Germinal center (tissue), 1 donor: ENCODE data around the gene SLC9A1.

Experiments used
- DNase-seq: peaks from one replicate; pipeline ENCODE4 v3.0.0; 2012; ENCODE audit warnings: mixed read lengths, low spot score

Gene SLC9A1

GRCh38 chr1:27070390-27071048, 84.4 kb downstream of the SLC9A1 start:
- DNase-seq: no peak

- no peak for DNase-seq
Observed at GRCh38 chr1:27068922-27069321, 86.0 kb downstream of the SLC9A1 start.

- no peak for DNase-seq
Observed at GRCh38 chr1:27065999-27066630, 88.8 kb downstream of the SLC9A1 start.

GRCh38 chr1:27060891-27061290, 94.0 kb downstream of the SLC9A1 start:
- DNase-seq: no peak

- DNase-seq: no peak
Observed at GRCh38 chr1:27058966-27059669, 95.8 kb downstream of the SLC9A1 start.

GRCh38 chr1:27057801-27058625, 96.9 kb downstream of the SLC9A1 start:
- DNase-seq: no peak

GRCh38 chr1:27057389-27057788, 97.5 kb downstream of the SLC9A1 start:
- no peak for DNase-seq

- no peak for DNase-seq
Observed at GRCh38 chr1:27053977-27054753, 100.8 kb downstream of the SLC9A1 start.

GRCh38 chr1:27052527-27052926, 102.4 kb downstream of the SLC9A1 start:
- DNase-seq: no peak

- no peak for DNase-seq
Observed at GRCh38 chr1:27049607-27050006, 105.3 kb downstream of the SLC9A1 start.

GRCh38 chr1:27049100-27049499, 105.8 kb downstream of the SLC9A1 start:
- no peak for DNase-seq
